ENCODE results near the gene PEX26. TPM values are rescaled to one million over a fixed set of nuclear protein-coding genes. Genes with fewer than 3 reads are reported as not detected.

PEX26 gene
- polyA plus RNA-seq, 1 donor (not counting 4 experiments of a cell fraction or from before 2014, with no cell fraction given) = 23.0 TPM

DNA sequence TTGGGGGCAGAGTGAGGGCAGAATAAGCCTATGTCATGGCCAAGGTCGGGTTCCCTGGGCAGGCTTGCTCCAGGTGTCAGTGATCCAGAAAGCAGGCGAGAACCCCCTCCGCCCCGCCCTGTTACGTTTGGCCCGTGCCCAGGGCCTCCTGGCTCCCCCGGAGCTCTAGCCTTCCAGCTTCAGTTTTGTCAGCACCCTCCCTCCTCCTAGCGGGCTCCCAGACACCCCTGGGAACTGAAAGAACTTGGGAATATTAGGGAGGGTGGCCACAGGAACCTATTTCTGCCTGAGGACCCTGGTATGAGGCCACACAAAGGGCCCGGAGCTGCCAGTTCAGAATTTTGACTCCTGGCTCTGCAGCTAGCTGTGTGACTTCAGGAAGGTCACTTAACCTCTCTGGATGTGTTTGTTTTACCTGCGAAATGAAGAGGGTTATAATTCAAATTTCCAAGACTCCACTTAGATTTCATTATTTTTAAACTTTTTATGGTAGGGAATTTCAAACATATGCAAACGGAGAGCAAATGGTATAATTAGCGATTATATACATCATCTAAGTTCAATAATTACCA is 34.1 kb downstream of the PEX26 start:
- Histone ChIP-seq H3K4me2 (ENCODE audit: control insufficient read depth, extremely low read depth, insufficient read depth, low read depth, low read length) (no peak overlapping the region), H3K9me3 (ENCODE audit: control insufficient read depth, low read depth, low read length) (no peaks in the 10 kb centered on the region), H3K27me3 (ENCODE audit: control insufficient read depth, extremely low read depth, insufficient read depth, low read length) (peaks cover 28% of the 10 kb centered on the region), H3K4me3 (ENCODE audit: control insufficient read depth in 2 of 3, extremely low read depth in 1 of 3, insufficient read depth in 2 of 3, low read depth in 1 of 3, low read length in 3 of 3) (no peak overlapping the region), H3K27ac (ENCODE audit: control insufficient read depth, insufficient read depth, low read length) (no peak overlapping the region), H4K20me1 (ENCODE audit: control insufficient read depth, extremely low read depth, insufficient read depth, low read length) (peaks cover 2% of the 10 kb centered on the region), H3K9me1 (ENCODE audit: control insufficient read depth, extremely low read depth, insufficient read depth, low read length) (no peaks in the 10 kb centered on the region), H3K79me2 (ENCODE audit: control insufficient read depth, insufficient read depth, low read length) (no peaks in the 10 kb centered on the region), H3K9ac (ENCODE audit: control insufficient read depth, extremely low read depth, insufficient read depth, low read length) (no peak overlapping the region), H3K36me3 (ENCODE audit: control insufficient read depth in 2 of 2, extremely low read depth in 1 of 2, insufficient read depth in 2 of 2, low read length in 2 of 2) (no peaks in the 10 kb centered on the region), H2AFZ (ENCODE audit: control insufficient read depth, low read length) (no peak overlapping the region), H3K4me1 (ENCODE audit: control insufficient read depth, extremely low read depth, insufficient read depth, low read length) (peaks cover 5% of the 10 kb centered on the region)
- TF ChIP-seq EZH2 (IDR thresholded peaks at IDR 0.05; ENCODE audit: low read length) (no peak), CTCF (optimal IDR thresholded peaks at IDR 0.05 in 1 of 3, IDR thresholded peaks at IDR 0.05 in 1 of 3, conservative IDR thresholded peaks at IDR 0.05 in 1 of 3; ENCODE audit: extremely low read depth in 1 of 3, insufficient read depth in 2 of 3, low read length in 3 of 3) (no peak)
- dilution Hi-C loops (cut with MboI; ENCODE audit: extremely low pct_ligation_motif_present, low sequenced_read_pairs) = no loop called here
- DNase-seq (ENCODE audit: low read depth, low spot score) (no peak), FAIRE-seq (no peak)

- FAIRE-seq = no peak
- peaks cover 5% of the 10 kb centered on the region for H3K4me1 ChIP-seq (ENCODE audit: control insufficient read depth, extremely low read depth, insufficient read depth, low read length)
- H3K27me3 ChIP-seq (ENCODE audit: control insufficient read depth, extremely low read depth, insufficient read depth, low read length) = peaks cover 28% of the 10 kb centered on the region
Observed at GRCh38 chr22:18112440-18112839, 34.6 kb downstream of the PEX26 start.

More at GRCh38 chr22:18112440-18112839, 34.6 kb downstream of the PEX26 start:
- dilution Hi-C loops (cut with MboI; ENCODE audit: extremely low pct_ligation_motif_present, low sequenced_read_pairs) = no loop called here
- TF ChIP-seq EZH2 (IDR thresholded peaks at IDR 0.05; ENCODE audit: low read length) (no peak), CTCF (optimal IDR thresholded peaks at IDR 0.05 in 1 of 3, IDR thresholded peaks at IDR 0.05 in 1 of 3, conservative IDR thresholded peaks at IDR 0.05 in 1 of 3; ENCODE audit: extremely low read depth in 1 of 3, insufficient read depth in 2 of 3, low read length in 3 of 3) (no peak)
- H3K79me2 ChIP-seq (ENCODE audit: control insufficient read depth, insufficient read depth, low read length) = no peaks in the 10 kb centered on the region
- no peak overlapping the region for H3K27ac ChIP-seq (ENCODE audit: control insufficient read depth, insufficient read depth, low read length)
- H2AFZ ChIP-seq (ENCODE audit: control insufficient read depth, low read length) = no peak overlapping the region
- H3K9me3 ChIP-seq (ENCODE audit: control insufficient read depth, low read depth, low read length) = no peaks in the 10 kb centered on the region
- H3K9ac ChIP-seq (ENCODE audit: control insufficient read depth, extremely low read depth, insufficient read depth, low read length) = no peak overlapping the region
- H4K20me1 ChIP-seq (ENCODE audit: control insufficient read depth, extremely low read depth, insufficient read depth, low read length) = peaks cover 2% of the 10 kb centered on the region
- H3K4me2 ChIP-seq (ENCODE audit: control insufficient read depth, extremely low read depth, insufficient read depth, low read depth, low read length) = no peak overlapping the region
- H3K36me3 ChIP-seq (ENCODE audit: control insufficient read depth in 2 of 2, extremely low read depth in 1 of 2, insufficient read depth in 2 of 2, low read length in 2 of 2) = no peaks in the 10 kb centered on the region
- no peaks in the 10 kb centered on the region for H3K9me1 ChIP-seq (ENCODE audit: control insufficient read depth, extremely low read depth, insufficient read depth, low read length)
- no peak for DNase-seq (ENCODE audit: low read depth, low spot score)
- no peak overlapping the region for H3K4me3 ChIP-seq (ENCODE audit: control insufficient read depth in 2 of 3, extremely low read depth in 1 of 3, insufficient read depth in 2 of 3, low read depth in 1 of 3, low read length in 3 of 3)

Measured in keratinocyte (primary cell).